Myocyte (in vitro differentiated cells): Measurements from ENCODE around the gene KCNH6. TPM values are rescaled to one million over a fixed set of nuclear protein-coding genes. Genes with fewer than 3 reads are reported as not detected.

Experiments
- DNase-seq: peaks from one replicate; pipeline ENCODE4 v3.0.0-alpha.2; 2012; ENCODE audit warnings: low read depth
- total RNA-seq: library from RNA; depleted of rRNA; stranded (reverse); fragments of >200 nt; gene quantifications from 2 replicates; pipeline ENCODE4 v1.2.3, GENCODE V29; 2014

KCNH6 gene
- total RNA-seq, 1 donor from 2014 or later: not detected

DNA sequence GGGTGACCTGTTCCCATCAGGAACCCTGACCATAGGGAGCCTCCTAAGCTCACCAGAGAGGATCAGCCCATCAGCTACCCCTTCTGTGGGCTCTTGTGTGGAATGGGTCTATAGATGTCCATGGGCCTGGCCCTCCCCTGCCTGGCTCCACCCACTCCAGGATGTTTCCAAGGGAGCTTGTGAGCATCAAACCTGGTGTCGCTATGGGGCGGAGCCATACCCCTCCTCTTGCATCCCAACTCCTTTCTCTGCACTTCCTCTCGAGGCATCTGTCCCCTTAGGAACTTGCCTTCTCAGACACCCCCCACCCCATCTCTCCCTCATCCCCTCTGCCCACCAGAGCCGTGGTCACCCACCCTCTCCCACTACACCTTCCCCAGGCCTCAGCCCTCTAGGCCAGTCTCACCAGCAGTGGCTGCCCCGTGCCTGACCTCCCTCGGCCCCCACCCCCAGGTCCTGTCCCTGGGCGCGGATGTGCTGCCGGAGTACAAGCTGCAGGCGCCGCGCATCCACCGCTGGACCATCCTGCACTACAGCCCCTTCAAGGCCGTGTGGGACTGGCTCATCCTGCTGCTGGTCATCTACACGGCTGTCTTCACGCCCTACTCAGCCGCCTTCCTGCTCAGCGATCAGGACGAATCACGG, 10.4 kb downstream of the KCNH6 start:
- DNase-seq: no peak

DNA sequence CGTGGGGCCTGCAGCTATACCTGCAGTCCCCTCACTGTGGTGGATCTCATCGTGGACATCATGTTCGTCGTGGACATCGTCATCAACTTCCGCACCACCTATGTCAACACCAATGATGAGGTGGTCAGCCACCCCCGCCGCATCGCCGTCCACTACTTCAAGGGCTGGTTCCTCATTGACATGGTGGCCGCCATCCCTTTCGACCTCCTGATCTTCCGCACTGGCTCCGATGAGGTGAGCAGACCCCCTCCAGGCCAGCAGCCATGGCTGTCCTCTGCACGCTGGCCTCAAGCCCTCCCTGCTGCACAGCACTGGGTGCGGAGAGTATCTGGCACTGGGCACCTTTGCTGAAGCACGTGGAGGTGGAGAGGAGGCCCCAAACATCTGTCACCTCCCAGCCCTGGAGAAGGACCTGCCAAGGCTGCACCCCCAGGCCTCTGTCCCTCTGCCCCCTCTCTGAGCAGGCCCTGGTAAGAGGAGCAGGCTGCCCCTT, 11.0 kb downstream of the KCNH6 start:
- DNase-seq: no peak

DNA sequence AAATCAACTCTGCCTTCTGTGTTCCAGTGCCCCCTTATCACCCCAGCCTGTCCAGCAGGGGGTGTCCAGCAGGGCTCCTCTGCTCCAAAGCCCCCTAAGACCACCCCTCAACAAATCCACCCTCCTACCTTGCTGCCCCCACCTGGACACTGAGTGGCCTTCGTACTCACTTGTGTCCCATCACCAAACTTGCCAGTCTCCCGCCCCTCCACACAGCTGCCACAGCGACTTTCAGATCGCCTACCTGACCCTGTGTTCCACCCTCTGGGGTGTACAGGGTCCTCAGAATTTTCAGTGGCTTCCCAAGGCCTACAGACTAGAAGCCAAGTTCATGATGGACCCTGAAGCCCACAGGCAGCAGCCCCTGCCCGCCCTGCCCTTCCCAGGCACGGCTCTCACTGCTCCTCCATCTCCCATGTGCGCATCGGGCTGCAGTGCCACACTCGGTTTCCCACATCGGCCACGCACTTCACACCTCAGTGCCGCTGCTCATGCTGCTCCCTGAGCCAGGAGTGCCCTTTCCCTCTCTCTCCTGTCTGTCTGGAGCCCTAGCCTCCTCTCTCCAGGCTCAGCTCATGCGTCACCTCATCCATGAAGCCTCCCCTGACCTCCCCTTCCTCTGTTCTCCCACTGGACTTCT, 11.8 kb downstream of the KCNH6 start:
- DNase-seq: no peak

DNA sequence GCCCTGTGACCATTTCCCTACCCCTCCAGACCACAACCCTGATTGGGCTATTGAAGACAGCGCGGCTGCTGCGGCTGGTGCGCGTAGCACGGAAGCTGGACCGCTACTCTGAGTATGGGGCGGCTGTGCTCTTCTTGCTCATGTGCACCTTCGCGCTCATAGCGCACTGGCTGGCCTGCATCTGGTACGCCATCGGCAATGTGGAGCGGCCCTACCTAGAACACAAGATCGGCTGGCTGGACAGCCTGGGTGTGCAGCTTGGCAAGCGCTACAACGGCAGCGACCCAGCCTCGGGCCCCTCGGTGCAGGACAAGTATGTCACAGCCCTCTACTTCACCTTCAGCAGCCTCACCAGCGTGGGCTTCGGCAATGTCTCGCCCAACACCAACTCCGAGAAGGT, 12.5 kb downstream of the KCNH6 start:
- no peak for DNase-seq

DNA sequence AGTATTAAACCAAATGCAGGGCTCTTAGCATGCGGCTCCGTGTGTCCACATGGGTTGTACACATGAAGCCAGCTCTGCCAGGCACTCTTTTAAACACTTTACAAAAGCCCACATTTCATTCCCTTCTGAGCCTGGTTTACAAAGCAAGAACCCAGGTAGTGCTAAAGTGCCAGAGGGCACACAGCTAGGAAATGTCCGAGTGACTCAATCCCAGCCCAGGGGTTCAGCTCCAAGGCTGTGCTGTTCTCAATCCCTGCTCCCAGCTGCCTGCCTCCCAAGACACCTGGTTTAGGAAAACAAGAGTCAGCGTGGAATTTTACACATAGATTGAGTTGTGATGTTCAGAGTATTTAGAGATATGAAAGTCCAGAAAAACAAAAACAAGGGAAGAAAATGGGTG, 13.8 kb downstream of the KCNH6 start:
- no peak for DNase-seq

DNA sequence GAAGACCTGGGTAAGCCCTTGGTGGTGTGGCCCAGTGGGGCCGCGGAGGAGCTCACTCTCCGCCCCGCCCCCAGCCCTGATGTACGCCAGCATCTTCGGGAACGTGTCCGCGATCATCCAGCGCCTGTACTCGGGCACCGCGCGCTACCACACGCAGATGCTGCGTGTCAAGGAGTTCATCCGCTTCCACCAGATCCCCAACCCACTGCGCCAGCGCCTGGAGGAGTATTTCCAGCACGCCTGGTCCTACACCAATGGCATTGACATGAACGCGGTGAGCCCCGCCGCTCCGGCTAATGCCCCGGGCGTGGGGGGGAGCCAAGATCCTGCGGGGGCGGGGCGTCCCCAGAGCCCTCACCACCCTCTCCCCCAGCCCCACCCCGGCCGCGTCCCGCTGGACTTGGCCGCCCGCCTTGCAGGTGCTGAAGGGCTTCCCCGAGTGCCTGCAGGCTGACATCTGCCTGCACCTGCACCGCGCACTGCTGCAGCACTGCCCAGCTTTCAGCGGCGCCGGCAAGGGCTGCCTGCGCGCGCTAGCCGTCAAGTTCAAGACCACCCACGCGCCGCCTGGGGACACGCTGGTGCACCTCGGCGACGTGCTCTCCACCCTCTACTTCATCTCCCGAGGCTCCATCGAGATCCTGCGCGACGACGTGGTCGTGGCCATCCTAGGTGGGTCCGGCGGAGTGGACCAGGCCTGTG, 15.0 kb downstream of the KCNH6 start:
- DNase-seq: no peak

DNA sequence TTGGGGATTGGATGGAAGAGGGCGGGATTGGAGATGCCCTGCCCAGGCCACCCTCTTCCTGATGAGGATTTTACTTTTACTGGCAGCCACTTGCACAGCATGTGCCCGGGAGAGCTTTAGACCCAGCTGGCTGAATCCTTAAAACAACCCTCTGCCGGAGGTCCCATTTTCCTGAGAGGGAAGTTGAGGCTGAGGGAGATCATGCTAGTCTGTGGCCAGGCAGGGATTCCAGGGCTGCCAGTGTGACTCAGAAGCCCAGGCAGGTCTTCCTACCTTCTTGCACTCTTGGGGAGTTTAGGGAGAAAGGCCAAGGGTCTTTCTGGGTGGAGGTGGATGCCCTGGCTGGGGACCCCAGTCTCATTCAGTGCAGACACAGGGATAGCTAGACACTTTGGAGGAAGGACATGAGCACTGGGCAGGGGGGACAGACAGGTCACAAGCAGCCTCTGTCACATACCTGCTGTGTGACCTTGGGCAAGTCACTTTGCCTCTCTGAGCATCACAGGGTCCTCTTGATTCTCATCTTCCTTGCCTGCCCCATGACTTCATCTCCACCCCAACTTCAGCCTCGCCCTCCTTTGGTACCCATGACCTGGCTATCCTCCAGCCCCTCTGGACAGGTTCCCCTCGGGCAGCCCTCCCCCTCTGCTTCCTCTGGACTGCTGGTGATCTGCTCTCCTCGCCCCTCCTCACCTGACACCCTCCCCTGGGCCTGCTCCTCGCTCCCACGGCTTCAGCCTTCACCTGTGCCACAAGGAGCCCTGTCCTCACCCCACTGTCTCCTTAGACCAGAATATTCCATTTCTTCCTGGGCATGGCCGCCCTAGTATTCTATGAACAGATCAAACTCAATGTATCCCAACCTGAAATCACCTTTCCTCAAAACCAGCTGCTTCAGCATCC, 15.8 kb downstream of the KCNH6 start:
- no peak for DNase-seq

DNA sequence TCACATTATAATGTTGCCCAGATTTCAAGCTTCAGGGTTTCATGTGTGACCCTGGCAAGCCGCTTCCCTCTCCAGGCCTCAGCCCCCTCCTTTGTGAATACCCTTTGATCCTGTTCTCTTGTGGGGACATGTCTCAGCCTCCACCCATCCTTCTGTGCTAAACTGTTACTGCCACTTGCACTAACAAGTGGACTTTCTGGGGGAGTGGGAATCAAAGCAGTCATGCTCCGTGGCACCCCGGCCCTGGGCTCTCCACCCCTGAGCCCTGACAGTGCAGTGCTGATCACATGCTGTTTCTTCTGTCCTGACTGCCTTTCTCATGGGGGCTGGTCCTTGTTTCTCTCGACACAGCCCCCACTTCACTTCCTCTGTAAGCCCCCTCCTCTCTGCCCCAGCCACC, 17.4 kb downstream of the KCNH6 start:
- no peak for DNase-seq

DNA sequence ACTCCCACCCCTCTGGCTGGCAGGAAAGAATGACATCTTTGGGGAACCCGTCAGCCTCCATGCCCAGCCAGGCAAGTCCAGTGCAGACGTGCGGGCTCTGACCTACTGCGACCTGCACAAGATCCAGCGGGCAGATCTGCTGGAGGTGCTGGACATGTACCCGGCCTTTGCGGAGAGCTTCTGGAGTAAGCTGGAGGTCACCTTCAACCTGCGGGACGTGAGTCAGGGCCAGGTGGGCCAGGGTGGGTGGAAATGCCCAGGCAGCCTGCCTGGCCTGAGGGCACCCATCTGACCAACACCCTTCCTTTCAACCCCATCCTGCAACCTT, 19.0 kb downstream of the KCNH6 start:
- DNase-seq: no peak

DNA sequence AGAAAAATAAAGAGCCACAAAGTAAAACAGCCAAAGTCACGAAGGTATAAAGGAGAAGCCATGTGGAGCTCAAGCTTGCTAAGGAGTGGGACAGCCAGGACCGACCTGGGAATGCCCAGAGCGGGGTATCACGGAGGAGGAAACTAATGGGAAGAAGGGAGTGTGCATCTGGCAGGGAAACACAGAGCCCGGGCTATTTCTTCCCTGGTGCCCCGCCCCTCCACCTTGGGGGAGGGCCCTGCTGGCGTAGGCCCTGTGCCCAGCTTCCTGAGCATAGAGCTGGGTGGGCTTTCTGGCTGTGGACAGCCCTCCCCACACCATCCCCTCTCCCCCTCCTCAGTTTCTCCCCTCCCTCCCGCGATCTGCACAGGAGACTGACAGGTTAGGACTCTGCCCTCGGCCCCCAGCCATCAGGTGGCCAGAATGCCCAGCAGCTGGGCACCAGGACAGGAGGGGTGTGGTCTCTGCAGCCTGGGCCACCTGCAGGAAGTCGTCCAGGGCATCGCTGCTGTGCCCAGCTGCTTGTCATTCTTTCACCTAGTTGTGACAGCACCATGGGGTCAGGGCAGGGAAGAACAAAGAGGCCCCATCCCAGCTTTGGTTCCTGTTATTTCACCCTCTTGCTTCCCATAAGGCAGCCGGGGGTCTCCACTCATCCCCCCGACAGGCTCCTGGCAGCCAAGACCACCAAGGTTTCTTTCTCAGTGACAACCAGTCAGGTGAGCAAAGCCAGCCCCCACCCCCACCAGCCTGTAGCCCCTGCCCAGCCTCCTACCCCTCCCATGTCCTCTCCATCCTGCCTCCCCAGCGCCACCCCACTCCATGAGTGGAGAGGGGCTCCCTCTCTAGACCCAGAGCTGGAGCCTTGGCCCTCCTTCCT, 20.0 kb downstream of the KCNH6 start:
- DNase-seq: no peak

DNA sequence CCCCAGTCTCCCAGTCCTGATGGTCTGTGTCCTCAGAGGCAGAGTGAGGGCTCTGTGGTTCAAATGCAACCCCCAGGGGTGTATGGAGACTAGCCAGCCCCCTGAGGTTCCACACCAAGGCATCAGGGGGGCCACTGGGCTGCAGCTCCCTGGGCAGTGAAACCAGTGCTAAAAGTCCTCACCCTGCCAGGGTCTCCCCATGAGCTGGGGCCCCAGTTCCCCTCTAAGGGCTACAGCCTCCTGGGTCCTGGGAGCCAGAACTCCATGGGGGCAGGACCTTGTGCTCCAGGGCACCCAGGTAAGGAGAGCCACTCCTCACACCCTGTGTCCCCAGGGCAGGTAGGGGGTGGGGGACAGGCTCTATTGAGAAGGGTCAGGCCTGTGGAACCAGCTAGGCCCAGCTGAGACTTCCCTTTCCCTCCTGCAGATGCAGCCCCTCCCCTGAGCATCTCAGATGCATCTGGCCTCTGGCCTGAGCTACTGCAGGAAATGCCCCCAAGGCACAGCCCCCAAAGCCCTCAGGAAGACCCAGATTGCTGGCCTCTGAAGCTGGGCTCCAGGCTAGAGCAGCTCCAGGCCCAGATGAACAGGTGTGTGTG, 20.8 kb downstream of the KCNH6 start:
- no peak for DNase-seq

DNA sequence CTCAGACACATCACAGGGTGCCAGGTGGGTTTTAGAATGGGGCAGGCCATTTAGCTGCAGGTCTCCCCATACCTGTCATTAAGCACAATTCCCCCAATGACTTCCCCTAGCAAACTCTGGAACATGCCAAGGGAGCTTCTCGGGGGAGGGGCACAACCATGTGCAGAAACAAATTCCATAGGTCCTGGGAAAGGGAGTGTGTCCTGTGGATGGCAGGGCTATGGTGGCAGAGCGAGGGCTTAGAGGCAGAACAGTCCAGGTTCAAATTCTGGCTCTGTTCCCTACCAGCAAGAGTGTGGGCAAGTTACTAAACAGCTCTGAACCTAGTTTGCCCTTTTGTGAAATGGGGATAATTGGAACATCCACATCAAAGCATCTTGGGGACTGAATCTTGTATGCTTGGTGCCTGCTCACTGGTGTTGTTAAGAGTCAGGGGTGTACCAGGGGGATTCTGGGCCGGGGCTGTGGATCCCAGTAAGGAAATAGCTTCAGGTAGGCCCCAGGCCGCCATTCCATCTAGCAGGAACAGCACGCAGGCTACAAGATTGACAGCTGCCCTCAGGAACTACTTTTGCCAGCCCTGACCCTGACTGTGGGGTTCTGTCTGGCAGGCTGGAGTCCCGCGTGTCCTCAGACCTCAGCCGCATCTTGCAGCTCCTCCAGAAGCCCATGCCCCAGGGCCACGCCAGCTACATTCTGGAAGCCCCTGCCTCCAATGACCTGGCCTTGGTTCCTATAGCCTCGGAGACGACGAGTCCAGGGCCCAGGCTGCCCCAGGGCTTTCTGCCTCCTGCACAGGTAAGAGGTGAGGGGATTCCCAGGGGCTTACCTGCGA, 21.5 kb downstream of the KCNH6 start:
- no peak for DNase-seq

DNA sequence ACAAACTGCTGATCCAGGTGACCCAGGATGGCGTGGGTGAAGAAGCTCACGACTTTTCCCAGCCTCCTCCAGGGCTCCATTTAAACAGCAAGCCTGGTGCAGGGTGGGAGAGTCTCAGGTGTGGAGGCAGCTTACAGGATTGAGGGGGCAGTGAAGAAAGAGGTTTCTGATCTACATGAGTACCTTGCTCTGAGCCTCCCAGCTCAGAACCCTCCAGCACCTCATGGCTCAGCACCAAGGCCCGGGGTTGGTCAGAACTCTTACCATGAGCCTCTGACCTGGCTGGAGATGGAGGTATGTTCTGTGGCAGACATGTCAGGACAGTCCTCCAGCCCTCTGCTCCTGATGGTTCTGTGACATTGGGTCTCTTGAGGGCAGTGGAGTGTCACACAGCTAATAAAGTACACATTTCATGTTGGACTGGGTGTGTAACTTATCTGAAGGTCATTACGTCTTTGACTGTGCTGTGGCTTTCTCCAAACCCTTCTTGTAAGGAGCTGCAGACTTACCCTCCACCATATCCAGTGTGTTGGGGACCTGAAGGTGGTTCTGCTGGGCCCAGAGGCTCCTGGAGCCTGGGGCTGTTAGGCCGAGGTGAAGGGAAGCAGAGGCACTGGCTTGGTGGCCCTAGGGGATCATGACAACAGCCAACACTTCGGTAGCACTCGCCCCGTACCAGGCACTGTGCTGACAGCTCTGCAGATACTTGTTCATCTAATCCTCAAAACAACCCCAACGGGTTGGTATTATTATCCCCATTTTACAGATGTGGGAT, 23.3 kb downstream of the KCNH6 start:
- DNase-seq: no peak

DNA sequence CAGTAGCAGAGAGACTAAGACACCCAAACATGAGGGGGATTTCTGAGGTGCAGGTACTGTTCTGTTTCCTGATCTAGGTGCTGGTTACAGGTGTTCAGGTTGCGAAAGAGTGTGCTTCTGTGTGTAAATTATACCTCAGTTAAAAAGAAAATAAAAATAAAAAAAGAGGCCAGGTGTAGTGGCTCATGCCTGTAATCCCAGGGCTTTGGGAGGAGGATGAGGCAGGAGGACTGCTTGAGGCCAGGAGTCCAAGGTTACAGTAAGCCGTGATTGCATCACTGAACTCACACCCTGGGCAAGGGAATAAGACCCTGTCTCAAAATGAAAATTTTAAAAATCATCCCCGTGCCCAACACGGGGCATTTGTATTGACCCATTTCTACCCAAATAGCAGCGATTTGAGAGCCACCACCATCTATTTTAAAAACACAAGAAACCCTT, 23.9 kb downstream of the KCNH6 start:
- DNase-seq: no peak

DNA sequence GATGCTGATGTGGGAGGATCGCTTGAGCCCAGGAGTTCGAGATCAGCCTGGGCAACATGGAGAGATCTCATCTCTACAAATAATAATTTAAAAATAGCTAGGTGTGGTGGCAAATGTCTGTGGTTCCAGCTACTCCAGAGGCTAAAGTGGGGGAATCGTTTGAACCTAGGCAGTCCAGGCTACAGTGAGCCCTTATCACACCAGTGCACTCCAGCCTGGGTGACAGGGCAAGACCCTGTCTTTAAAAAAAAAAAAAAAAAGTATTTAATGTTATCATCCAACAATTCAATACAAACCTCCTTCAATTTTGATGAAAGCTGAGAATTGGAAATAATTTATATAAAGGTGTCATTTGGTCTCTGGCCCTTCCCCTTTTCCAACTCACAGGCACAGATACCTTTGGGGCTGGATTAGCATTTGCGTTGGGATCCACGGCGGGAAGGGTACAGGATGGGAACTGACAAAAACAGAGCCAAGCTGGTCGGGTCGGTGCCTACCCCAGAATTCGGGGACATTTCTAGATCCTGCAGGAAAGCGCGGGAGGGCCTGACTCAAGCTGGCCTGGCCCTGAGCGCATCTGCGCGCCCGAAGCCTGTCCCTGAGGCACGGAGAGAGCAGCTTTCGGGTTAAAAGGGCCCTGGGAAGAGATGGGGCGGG, 26.3 kb downstream of the KCNH6 start:
- peak; percentile 33 for DNase-seq

DNA sequence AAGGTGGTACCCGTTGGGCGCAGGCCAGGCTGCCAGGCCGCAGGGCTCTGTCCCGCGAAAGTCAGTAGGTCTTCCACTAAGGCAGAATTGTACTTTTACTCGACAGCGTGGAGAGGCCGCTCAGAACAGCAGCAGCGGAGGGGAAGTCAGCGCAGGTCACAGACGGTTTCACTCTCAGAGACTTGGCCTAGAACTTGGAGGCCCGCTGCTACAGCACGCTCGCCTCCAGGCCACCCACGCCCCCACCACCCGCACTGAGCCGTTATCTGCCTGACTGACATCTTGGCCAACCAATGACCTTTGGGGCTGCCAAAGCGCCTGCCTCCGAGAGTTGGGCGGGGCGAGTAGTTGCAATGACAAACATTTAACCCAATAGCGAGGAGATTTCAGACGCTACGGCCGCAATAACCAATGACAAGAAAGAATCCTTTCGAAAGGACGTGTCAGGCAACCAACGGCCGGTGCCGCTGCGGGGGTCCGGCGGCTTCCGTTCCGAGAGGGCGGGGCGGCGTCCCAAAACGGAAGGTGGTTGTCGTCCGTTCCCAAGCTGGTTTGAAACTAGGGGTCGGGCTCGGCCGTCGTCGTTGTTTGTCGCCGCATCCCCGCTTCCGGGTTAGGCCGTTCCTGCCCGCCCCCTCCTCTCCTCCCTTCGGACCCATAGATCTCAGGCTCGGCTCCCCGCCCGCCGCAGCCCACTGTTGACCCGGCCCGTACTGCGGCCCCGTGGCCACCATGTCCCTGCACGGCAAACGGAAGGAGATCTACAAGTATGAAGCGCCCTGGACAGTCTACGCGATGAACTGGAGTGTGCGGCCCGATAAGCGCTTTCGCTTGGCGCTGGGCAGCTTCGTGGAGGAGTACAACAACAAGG, 27.0 kb downstream of the KCNH6 start, which contains the start of gene DCAF7:
DCAF7 (plus strand) TSS at position 532 of the 871 bp plus-strand sequence; CDS start at position 733, 201 bp downstream.
- DNase-seq: peak; percentile 100
